Measurements from ENCODE around the gene HAT1. TPM values are rescaled to one million over a fixed set of nuclear protein-coding genes. Genes with fewer than 3 reads are reported as not detected.
"Not testable (repeated sequence)": the region's sequence is repeated elsewhere in the genome, so short reads cannot be mapped to it uniquely, and the experiment has no call there.

The HAT1 gene
- polyA plus RNA-seq, 1 donor from 2014 or later, result 49.0 TPM

DNA sequence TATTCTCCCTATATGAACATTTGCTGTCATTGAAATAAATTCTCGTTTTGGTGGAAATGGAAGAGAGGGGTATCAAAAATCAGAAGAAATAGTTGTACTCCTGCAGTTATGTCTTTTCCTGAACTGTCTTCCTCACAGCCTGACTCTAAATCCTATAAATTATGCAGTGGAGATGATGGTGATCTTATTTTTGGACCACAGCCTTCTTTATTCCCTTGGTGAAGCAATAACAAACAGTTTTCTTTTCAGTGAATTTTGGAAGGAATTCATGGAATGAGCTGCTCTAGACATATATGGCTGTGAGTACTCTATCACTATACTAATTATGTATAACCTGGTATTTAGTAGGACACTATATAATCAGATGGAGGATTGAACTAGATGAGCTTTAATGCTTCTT lies 26.5 kb upstream of the HAT1 start:
- H3K27ac Mint-ChIP-seq, result no peak overlapping the region
- peaks cover 6% of the 10 kb centered on the region for H3K36me3 Mint-ChIP-seq
- H3K9me3 Mint-ChIP-seq, result no peaks in the 10 kb centered on the region
- peak overlapping the region in 2 of 4 donors; percentile 44 to 87 for H3K4me3 Mint-ChIP-seq
- H3K27me3 Mint-ChIP-seq, result no peaks in the 10 kb centered on the region
- H3K4me1 Mint-ChIP-seq, result peaks cover 13 to 20% (median 19%) of the 10 kb centered on the region in 3 donors

DNA sequence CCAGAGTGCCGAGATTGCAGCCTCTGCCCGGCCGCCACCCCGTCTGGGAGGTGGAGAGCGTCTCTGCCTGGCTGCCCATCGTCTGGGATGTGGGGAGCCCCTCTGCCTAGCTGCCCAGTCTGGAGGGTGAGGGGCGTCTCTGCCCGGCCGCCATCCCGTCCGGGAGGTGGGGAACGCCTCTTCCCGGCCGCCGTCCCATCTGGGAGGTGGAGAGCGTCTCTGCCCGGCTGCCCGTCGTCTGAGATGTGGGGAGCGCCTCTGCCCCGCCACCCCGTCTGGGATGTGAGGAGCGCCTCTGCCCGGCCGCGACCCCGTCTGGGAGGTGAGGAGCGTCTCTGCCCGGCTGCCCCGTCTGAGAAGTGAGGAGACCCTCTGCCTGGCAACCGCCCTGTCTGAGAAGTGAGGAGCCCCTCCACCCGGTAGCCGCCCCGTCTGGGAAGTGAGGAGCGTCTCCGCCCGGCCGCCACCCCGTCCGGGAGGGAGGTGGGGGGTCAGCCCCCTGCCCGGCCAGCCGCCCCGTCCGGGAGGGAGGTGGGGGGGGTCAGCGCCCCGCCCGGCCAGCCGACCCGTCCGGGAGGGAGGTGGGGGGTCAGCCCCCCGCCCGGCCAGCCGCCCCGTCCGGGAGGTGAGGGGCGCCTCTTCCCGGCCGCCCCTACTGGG lies 22.5 kb upstream of the HAT1 start:
- H3K4me3 Mint-ChIP-seq, H3K36me3 Mint-ChIP-seq, H3K9me3 Mint-ChIP-seq, H3K27ac Mint-ChIP-seq, H3K27me3 Mint-ChIP-seq: not testable (repeated sequence)
- H3K4me1 Mint-ChIP-seq, result peaks cover 4 to 19% (median 5%) of the 10 kb centered on the region in 3 donors

DNA sequence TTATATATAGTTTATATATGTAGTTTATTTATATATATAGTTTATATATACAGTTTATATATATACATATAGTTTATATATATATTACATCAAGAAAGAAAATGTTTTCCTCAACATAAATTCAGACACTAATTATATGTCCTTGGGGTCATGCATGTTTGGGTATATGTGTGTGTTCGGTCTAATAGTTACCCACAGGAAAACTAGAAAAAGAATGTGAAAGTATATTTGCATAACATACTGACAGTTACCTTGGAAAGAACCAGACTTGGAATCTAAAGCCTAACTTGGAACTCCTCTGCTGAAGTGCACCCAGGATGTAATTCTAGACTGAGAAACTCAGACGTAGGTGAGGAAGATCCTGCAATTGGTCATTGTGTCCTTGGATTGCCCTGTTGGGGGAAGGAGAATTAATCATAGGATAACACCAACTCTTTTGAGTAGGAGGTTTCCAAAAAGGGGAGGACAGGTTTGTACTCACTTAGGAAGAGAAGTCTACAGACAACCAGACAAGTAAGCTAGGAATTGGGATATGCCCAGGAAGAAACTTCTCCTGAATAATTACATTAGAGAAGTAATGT lies 19.3 kb upstream of the HAT1 start:
- Mint-ChIP-seq H3K27ac (no peak overlapping the region), H3K36me3 (peaks cover 2% of the 10 kb centered on the region), H3K4me1 (peaks cover 3 to 11% (median 4%) of the 10 kb centered on the region in 3 donors), H3K9me3 (no peaks in the 10 kb centered on the region), H3K27me3 (no peaks in the 10 kb centered on the region), H3K4me3 (peak overlapping the region in 2 of 4 donors; percentile 0 to 36)

GRCh38 chr2:171908235-171908634 lies 14.0 kb upstream of the HAT1 start:
- Mint-ChIP-seq H3K27me3 (no peaks in the 10 kb centered on the region), H3K27ac (peak overlapping the region in 1 of 3 donors; percentile 1), H3K4me1 (no peaks in the 10 kb centered on the region), H3K4me3 (no peak overlapping the region), H3K36me3 (no peaks in the 10 kb centered on the region), H3K9me3 (no peaks in the 10 kb centered on the region)

DNA sequence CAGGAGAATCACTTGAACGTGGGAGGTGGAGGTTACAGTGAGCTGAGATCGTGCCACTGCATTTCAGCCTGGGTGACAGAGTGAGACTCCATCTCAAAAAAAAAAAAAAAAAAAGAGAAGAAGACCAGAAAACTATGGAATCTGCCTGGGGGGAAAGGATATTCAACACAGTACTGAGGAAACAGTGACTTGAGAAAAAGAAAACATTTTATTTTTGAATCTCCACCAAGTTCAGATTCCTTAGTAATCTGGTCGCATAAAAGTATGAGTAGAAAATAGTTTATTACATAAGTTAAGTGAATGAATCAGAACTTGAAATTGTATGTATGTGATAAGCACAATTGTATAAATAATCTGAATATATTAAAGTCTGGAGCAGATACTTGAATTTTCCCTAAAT lies 13.0 kb upstream of the HAT1 start:
- Mint-ChIP-seq H3K27ac (no peak overlapping the region), H3K9me3 (no peaks in the 10 kb centered on the region), H3K4me3 (no peak overlapping the region), H3K36me3 (no peaks in the 10 kb centered on the region), H3K27me3 (no peaks in the 10 kb centered on the region), H3K4me1 (no peaks in the 10 kb centered on the region)

GRCh38 chr2:171910494-171910893 lies 11.8 kb upstream of the HAT1 start:
- no peak overlapping the region for H3K27ac Mint-ChIP-seq
- H3K4me1 Mint-ChIP-seq, result no peaks in the 10 kb centered on the region
- H3K36me3 Mint-ChIP-seq, result no peaks in the 10 kb centered on the region
- no peaks in the 10 kb centered on the region for H3K9me3 Mint-ChIP-seq
- no peak overlapping the region for H3K4me3 Mint-ChIP-seq
- H3K27me3 Mint-ChIP-seq, result no peaks in the 10 kb centered on the region

GRCh38 chr2:171913517-171913916 lies 8.7 kb upstream of the HAT1 start:
- H3K36me3 Mint-ChIP-seq, result no peaks in the 10 kb centered on the region
- no peaks in the 10 kb centered on the region for H3K27me3 Mint-ChIP-seq
- no peaks in the 10 kb centered on the region for H3K9me3 Mint-ChIP-seq
- no peak overlapping the region for H3K4me3 Mint-ChIP-seq
- H3K27ac Mint-ChIP-seq, result no peak overlapping the region
- no peaks in the 10 kb centered on the region for H3K4me1 Mint-ChIP-seq

DNA sequence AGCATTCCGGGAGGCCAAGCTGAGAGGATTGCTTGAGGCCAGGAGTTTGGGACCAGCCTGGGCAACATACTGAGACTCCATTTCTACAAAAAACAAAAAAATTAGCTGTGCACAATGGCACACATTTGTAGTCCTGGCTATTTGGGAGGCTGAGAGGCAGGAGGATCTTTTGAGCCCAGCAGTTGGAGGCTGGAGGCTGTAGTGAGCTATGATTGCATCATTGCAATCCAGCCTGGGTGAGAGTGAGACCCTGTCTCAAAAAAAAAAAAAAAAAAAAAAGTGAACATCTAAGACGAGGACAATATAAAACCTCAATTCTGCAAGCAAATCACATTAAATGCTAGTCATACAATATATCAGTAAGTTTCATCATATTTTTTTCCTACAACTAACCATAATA lies 2.8 kb upstream of the HAT1 start:
- no peak overlapping the region for H3K4me3 Mint-ChIP-seq
- no peaks in the 10 kb centered on the region for H3K27me3 Mint-ChIP-seq
- peaks cover 14 to 16% (median 16%) of the 10 kb centered on the region in 3 donors for H3K4me1 Mint-ChIP-seq
- H3K27ac Mint-ChIP-seq, result no peak overlapping the region
- H3K9me3 Mint-ChIP-seq, result no peaks in the 10 kb centered on the region
- no peaks in the 10 kb centered on the region for H3K36me3 Mint-ChIP-seq

- no peaks in the 10 kb centered on the region for H3K27me3 Mint-ChIP-seq
- no peaks in the 10 kb centered on the region for H3K36me3 Mint-ChIP-seq
- H3K9me3 Mint-ChIP-seq, result no peaks in the 10 kb centered on the region
- H3K4me1 Mint-ChIP-seq, result peaks cover 17 to 23% (median 23%) of the 10 kb centered on the region in 3 donors
- H3K4me3 Mint-ChIP-seq, result peak overlapping the region; percentile 92 to 98 (median 97)
- peak overlapping the region; percentile 90 to 99 (median 98) for H3K27ac Mint-ChIP-seq
Observed at GRCh38 chr2:171921970-171922229, 361 bp upstream of the HAT1 start.

GRCh38 chr2:171923206-171923605 lies 945 bp downstream of the HAT1 start:
- Mint-ChIP-seq H3K27ac (peak overlapping the region; percentile 47 to 98 (median 90)), H3K9me3 (no peaks in the 10 kb centered on the region), H3K27me3 (no peaks in the 10 kb centered on the region), H3K36me3 (peaks cover 3% of the 10 kb centered on the region), H3K4me3 (peak overlapping the region; percentile 92 to 98 (median 97)), H3K4me1 (peaks cover 17 to 28% (median 26%) of the 10 kb centered on the region in 3 donors)

DNA sequence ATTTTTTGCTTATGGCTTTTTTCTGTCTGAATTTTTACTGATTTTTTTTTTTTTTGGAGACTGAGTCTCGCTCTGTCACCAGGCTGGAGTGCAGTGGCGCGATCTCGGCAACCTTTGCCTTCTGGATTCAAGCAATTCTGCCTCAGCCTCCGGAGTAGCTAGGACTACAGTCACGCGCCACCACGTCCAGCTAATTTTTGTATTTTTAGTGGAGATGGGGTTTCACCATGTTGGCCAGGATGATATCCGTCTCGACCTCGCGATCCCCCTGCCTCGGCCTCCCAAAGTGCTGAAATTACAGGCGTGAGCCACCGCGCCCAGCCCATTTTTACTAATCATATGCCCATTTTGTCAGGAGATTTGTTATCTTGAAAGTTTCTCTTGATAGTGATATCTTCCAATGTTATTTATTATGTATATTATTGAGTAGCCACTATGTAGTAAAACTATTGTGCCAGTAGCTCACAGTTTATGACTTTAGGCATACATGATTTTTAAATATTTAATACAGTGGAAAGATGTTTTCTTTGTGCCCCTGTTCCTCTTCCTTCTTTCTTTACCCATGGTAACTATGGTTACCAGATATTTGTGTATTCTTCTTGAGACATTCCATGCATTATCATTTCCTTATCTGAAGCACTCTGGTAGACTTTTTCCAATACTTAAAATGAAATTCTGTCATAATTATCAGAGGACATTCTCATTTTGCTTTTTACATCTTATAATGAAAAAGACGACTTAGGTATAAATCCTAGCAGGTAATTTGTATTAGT lies 2.1 kb downstream of the HAT1 start:
- Mint-ChIP-seq H3K27ac (peak overlapping the region in 2 of 3 donors; percentile 22 to 90), H3K36me3 (peaks cover 7% of the 10 kb centered on the region), H3K27me3 (no peaks in the 10 kb centered on the region), H3K4me1 (peaks cover 21 to 30% (median 28%) of the 10 kb centered on the region in 3 donors), H3K9me3 (no peaks in the 10 kb centered on the region), H3K4me3 (peak overlapping the region; percentile 39 to 98 (median 72))

DNA sequence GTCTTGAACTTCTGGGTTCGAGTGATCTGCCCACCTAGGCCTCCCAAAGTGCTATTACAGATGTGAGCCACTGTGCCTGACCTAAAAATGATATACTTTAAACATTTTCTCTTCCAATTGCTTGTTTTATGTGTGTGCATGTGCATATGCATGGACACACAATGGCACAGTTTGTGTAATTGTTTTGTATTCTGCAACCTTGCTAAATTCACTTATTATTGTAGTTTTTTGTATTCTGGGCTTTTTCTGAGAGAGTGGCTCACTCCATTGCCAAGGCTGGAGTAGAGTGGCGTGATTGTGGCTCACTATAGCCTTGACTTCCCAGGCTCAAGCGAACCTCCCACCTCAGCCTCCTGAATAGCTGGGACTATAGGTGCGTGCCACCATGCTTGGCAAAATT lies 8.1 kb downstream of the HAT1 start:
- Mint-ChIP-seq H3K4me3 (peak overlapping the region in 1 of 4 donors; percentile 47), H3K36me3 (peaks cover 11% of the 10 kb centered on the region), H3K27me3 (no peaks in the 10 kb centered on the region), H3K4me1 (peaks cover 15 to 31% (median 26%) of the 10 kb centered on the region in 3 donors), H3K9me3 (no peaks in the 10 kb centered on the region), H3K27ac (no peak overlapping the region)

DNA sequence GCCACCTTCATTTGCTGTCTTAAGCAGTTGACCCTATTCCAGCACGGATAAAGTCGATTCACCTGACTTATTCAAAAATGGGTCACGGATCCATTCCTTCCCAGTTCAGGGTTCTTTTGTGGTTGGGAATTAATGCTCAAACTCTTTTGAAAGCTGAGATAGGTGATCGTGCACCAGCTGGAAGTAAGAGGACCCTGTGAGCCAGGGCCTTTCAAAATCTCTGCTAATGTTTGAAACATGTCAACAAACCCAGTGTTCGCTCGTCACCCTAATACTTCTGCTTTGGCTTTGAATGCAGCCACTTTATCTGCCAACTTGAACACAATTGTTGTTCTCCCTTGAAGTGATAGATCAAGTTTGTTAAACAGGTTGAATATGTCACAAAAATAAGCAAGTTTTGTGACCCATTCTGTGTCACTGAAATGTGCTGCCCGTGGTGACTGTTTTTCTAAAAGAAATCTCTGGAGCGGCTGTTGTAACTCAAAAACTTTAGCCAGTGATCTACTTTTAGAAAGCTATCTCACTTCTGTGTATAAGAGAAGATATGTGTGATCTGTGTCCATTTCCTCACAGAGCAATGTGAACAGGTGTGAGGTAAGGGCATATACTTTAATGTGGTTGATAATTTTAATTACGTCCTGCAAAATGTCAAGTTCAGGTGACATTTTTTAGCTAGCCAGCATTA lies 16.9 kb downstream of the HAT1 start:
- H3K4me1 Mint-ChIP-seq, result peaks cover 7 to 21% (median 10%) of the 10 kb centered on the region in 3 donors
- H3K36me3 Mint-ChIP-seq, result peaks cover 6% of the 10 kb centered on the region
- H3K27ac Mint-ChIP-seq, result peak overlapping the region in 2 of 3 donors; percentile 47 to 63
- H3K27me3 Mint-ChIP-seq, result no peaks in the 10 kb centered on the region
- H3K4me3 Mint-ChIP-seq, result no peak overlapping the region
- no peaks in the 10 kb centered on the region for H3K9me3 Mint-ChIP-seq

- Mint-ChIP-seq H3K27me3 (no peaks in the 10 kb centered on the region), H3K9me3 (no peaks in the 10 kb centered on the region), H3K27ac (no peak overlapping the region), H3K36me3 (peaks cover 6% of the 10 kb centered on the region), H3K4me1 (peaks cover 5 to 21% (median 10%) of the 10 kb centered on the region in 3 donors), H3K4me3 (no peak overlapping the region)
Observed at GRCh38 chr2:171939743-171940071, 17.4 kb downstream of the HAT1 start.

GRCh38 chr2:171941316-171941699 lies 19.0 kb downstream of the HAT1 start:
- no peak overlapping the region for H3K4me3 Mint-ChIP-seq
- peaks cover 5 to 19% (median 9%) of the 10 kb centered on the region in 3 donors for H3K4me1 Mint-ChIP-seq
- peak overlapping the region in 2 of 3 donors; percentile 23 to 83 for H3K27ac Mint-ChIP-seq
- peaks cover 6% of the 10 kb centered on the region for H3K36me3 Mint-ChIP-seq
- no peaks in the 10 kb centered on the region for H3K27me3 Mint-ChIP-seq
- H3K9me3 Mint-ChIP-seq, result no peaks in the 10 kb centered on the region

Data from IgD-negative memory B cell (primary cell).